HCT116 (cell line): ENCODE measurements around the gene NUTM2A. TPM values are rescaled to one million over a fixed set of nuclear protein-coding genes. Genes with fewer than 3 reads are reported as not detected.
A peak's percentile ranks its signal among the peaks of the same experiment; 100 is the strongest.
"Not testable (repeated sequence)": the region's sequence is repeated elsewhere in the genome, so short reads cannot be mapped to it uniquely, and the experiment has no call there.

Experiments used
- ATAC-seq: fragments of 200-7000 bp; cut with Tn5 transposase; 2 replicates; pipeline ENCODE4 v1.9.1; 2020; ENCODE audit warnings: mild to moderate bottlenecking, moderate library complexity
- BruUV-seq: library from RNA; stranded (reverse); fragments of 400-500 nt; replicated peaks from 2 replicates; lab custom pipeline; 2021; lab: Mats Ljungman, UMichigan
- CTCF ChIA-PET: fragments of 300-600 bp; sonication (Branson Sonifier 250); formaldehyde crosslinking; loops from one replicate; lab custom pipeline; 2021; ENCODE audit warnings: antibody characterized with exemption; lab: Charles Lee
- POLR2A ChIA-PET: fragments of 300-600, 350-600 bp; sonication (Branson Sonifier 250); formaldehyde crosslinking; loops from one replicate; lab custom pipeline; 2021; ENCODE audit warnings: antibody characterized with exemption; lab: Charles Lee
- RAD21 ChIA-PET, 2 experiments: fragments of 300-600 bp; sonication (Branson Sonifier 250); formaldehyde crosslinking; loops; one replicate each; lab custom pipeline; 2023; ENCODE audit warnings: low total read pairs in 2 of 2; ENCODE audit not compliant: uncharacterized antibody in 2 of 2, unreplicated experiment in 2 of 2, low non-redundant PET in 1 of 2; lab: Charles Lee
- DNase-seq: peaks from one replicate; pipeline ENCODE4 v3.0.0-alpha.2; 2010; ENCODE audit warnings: low read depth, low spot score
- H2AFZ ChIP-seq: fragments of 200-600 bp; shearing (Covaris generic), sonication (generic); 2 replicates; pipeline ENCODE4 v1.6.1; 2017; ENCODE audit warnings: low read depth, mixed run types, mixed read lengths, antibody characterized with exemption, low read length; ENCODE audit not compliant: poor library complexity, severe bottlenecking
- H3K27ac ChIP-seq: 2 replicates; pipeline ENCODE4 v1.5.1; 2012; ENCODE audit warnings: low read depth, low read length
- H3K27me3 ChIP-seq: fragments of 200-600 bp; sonication (generic); 2 replicates; pipeline ENCODE4 v1.6.1; 2016; ENCODE audit warnings: mixed run types, low read length, mixed read lengths; ENCODE audit not compliant: insufficient read depth
- H3K36me3 ChIP-seq, 2 experiments: fragments of 200-500 bp in 1 of 2; fragments of 200-600 bp in 1 of 2; sonication (Bioruptor generic) in 1 of 2; sonication (generic) in 1 of 2; 2 replicates each; pipeline versions ENCODE4 v1.5.1 to v1.6.1; 2014 to 2016; ENCODE audit warnings: low read length in 2 of 2, inconsistent platforms in 1 of 2, mixed read lengths in 1 of 2, mixed run types in 1 of 2; ENCODE audit not compliant: insufficient read depth in 2 of 2, control insufficient read depth in 1 of 2
- H3K4me1 ChIP-seq, 2 experiments: fragments of 200-600 bp in 1 of 2; sonication (generic) in 1 of 2; 2 replicates each; pipeline versions ENCODE4 v1.5.1 to v1.6.1; 2012 to 2017; ENCODE audit warnings: low read length in 2 of 2, inconsistent platforms in 1 of 2, mild to moderate bottlenecking in 1 of 2, mixed read lengths in 1 of 2, mixed run types in 1 of 2, moderate library complexity in 1 of 2; ENCODE audit not compliant: insufficient read depth in 2 of 2, control insufficient read depth in 1 of 2
- H3K4me2 ChIP-seq: fragments of 200-600 bp; sonication (generic); 2 replicates; pipeline ENCODE4 v1.6.1; 2017; ENCODE audit warnings: mixed run types, low read length, mixed read lengths
- H3K4me3 ChIP-seq, 2 experiments: fragments of 200-600 bp in 1 of 2; sonication (generic) in 1 of 2; replicated peaks in 1 of 2; 2 replicates each; pipeline ENCODE4 v1.5.1; 2011 to 2016; ENCODE audit warnings: low read length in 2 of 2, control low read depth in 1 of 2, low read depth in 1 of 2, mild to moderate bottlenecking in 1 of 2, mixed read lengths in 1 of 2, mixed run types in 1 of 2
- H3K79me2 ChIP-seq: fragments of 200-600 bp; sonication (generic); 2 replicates; pipeline ENCODE4 v1.6.1; 2017; ENCODE audit warnings: mild to moderate bottlenecking, mixed run types, low read length, moderate library complexity, mixed read lengths; ENCODE audit not compliant: insufficient read depth
- H3K9ac ChIP-seq: fragments of 200-600 bp; sonication (generic); 2 replicates; pipeline ENCODE4 v1.6.1; 2016; ENCODE audit warnings: low read length, mixed read lengths
- H3K9me2 ChIP-seq: fragments of 200-600 bp; sonication (generic), shearing (Covaris generic); 2 replicates; pipeline ENCODE4 v1.6.1; 2017; ENCODE audit warnings: mixed run types, mild to moderate bottlenecking, moderate library complexity; ENCODE audit not compliant: insufficient read depth
- H3K9me3 ChIP-seq, 2 experiments: fragments of 200-500 bp in 1 of 2; fragments of 200-600 bp in 1 of 2; sonication (Bioruptor generic) in 1 of 2; sonication (generic) in 1 of 2; 2 replicates each; pipeline ENCODE4 v1.6.1; 2014 to 2017; ENCODE audit warnings: low read length in 2 of 2, mixed read lengths in 2 of 2, inconsistent platforms in 1 of 2, low read depth in 1 of 2, mild to moderate bottlenecking in 1 of 2, mixed run types in 1 of 2, moderate library complexity in 1 of 2; ENCODE audit not compliant: control insufficient read depth in 1 of 2, insufficient read depth in 1 of 2
- H4K20me1 ChIP-seq: fragments of 200-600 bp; sonication (generic), shearing (Covaris generic); 2 replicates; pipeline ENCODE4 v1.6.1; 2017; ENCODE audit warnings: mixed run types, mild to moderate bottlenecking, moderate library complexity; ENCODE audit not compliant: insufficient read depth
- intact Hi-C: fragments of 100-400 bp; cut with micrococcal nuclease; formaldehyde crosslinking; loops from 2 replicates; pipeline ENCODE4 v1.10.0; 2022
- total RNA-seq: library from RNA; stranded (reverse); gene quantifications from one replicate; pipeline ENCODE4 v1.2.1, GENCODE V29; 2021; ENCODE audit not compliant: unreplicated experiment

Gene NUTM2A
- total RNA-seq, 1 experiment from 2014 or later = 0.59 TPM

- TSS peak; percentile 23 for BruUV-seq
- CTCF ChIA-PET = not testable (repeated sequence)
Measured at GRCh38 chr10:87280749-87281392, 55.6 kb downstream of the NUTM2A start.

More at GRCh38 chr10:87280749-87281392, 55.6 kb downstream of the NUTM2A start:
- intact Hi-C loops, H3K9me3 ChIP-seq, DNase-seq, H3K27ac ChIP-seq, RAD21 ChIA-PET, H3K27me3 ChIP-seq, H4K20me1 ChIP-seq, H3K9ac ChIP-seq, H3K4me2 ChIP-seq, H3K4me1 ChIP-seq, H2AFZ ChIP-seq, POLR2A ChIA-PET, H3K4me3 ChIP-seq, H3K36me3 ChIP-seq, H3K9me2 ChIP-seq, H3K79me2 ChIP-seq: not testable (repeated sequence)
- peak; percentile 95 for ATAC-seq

Other genes starting within 250 kb of the NUTM2A start
- 2.7 TPM for gene FAM25A, start 205.2 kb upstream of the NUTM2A start, total RNA-seq
- 131 TPM for gene GLUD1, start 130.6 kb upstream of the NUTM2A start, total RNA-seq
- 28.9 TPM for gene SHLD2, start 130.2 kb upstream of the NUTM2A start, total RNA-seq
- 2.8 TPM for gene NUTM2D, start 132.3 kb downstream of the NUTM2A start, total RNA-seq